ENCODE results near the gene PIP5K1B.

GRCh38 chr9:68778635-68779034 is 73.6 kb downstream of the PIP5K1B start:
- TF ChIP-seq CTCF (CRISPR knock-in tag; IDR thresholded peaks at IDR 0.05) (no peak), FOXM1 (CRISPR knock-in tag; IDR thresholded peaks at IDR 0.05) (no peak), ZNF207 (IDR thresholded peaks at IDR 0.05; ENCODE audit: borderline replicate concordance) (no peak), THRA (CRISPR knock-in tag; IDR thresholded peaks at IDR 0.05; ENCODE audit: borderline replicate concordance) (no peak), NFIC (IDR thresholded peaks at IDR 0.05; ENCODE audit: low read length) (no peak), ZNF232 (CRISPR knock-in tag; IDR thresholded peaks at IDR 0.05; ENCODE audit: borderline replicate concordance) (no peak), ZNF18 (CRISPR knock-in tag; IDR thresholded peaks at IDR 0.05; ENCODE audit: insufficient replicate concordance) (no peak), KLF16 (CRISPR knock-in tag; IDR thresholded peaks at IDR 0.05) (no peak)
